AG04450 (cell line): ENCODE data around the gene SLC6A17. TPM values are rescaled to one million over a fixed set of nuclear protein-coding genes. Genes with fewer than 3 reads are reported as not detected.

Source experiments
- CTCF ChIA-PET: fragments of 300-600, 350-600 bp; formaldehyde crosslinking; extraction: SDS; loops from one replicate; lab custom pipeline; 2022; ENCODE audit warnings: antibody characterized with exemption, inconsistent platforms; lab: Charles Lee
- POLR2A ChIA-PET: fragments of 350-600 bp; formaldehyde crosslinking; extraction: SDS; loops from one replicate; lab custom pipeline; 2021; ENCODE audit warnings: antibody characterized with exemption, inconsistent platforms; lab: Yijun Ruan, JAX
- DNase-seq: peaks from one replicate; pipeline ENCODE4 v3.0.0-alpha.2; 2011; ENCODE audit warnings: low read depth, low spot score
- H3K27ac ChIP-seq: one replicate; pipeline ENCODE4 v1.5.1; 2012; ENCODE audit warnings: low read depth, low read length, control low read depth
- H3K27me3 ChIP-seq: one replicate; pipeline ENCODE4 v1.6.0; 2012; ENCODE audit warnings: low read length; ENCODE audit not compliant: control insufficient read depth, insufficient read depth
- H3K4me3 ChIP-seq: 2 replicates; pipeline ENCODE4 v1.5.1; 2011; ENCODE audit warnings: mild to moderate bottlenecking, low read depth, low read length, control low read depth
- H3K9me3 ChIP-seq: 2 replicates; pipeline ENCODE4 v1.5.1; 2012; ENCODE audit warnings: low read length; ENCODE audit not compliant: control insufficient read depth, insufficient read depth
- polyA plus RNA-seq: library from polyadenylated mRNA; depleted of rRNA; stranded (reverse); fragments of >200 nt; gene quantifications from 2 replicates; pipeline ENCODE4 v1.2.3, GENCODE V29; 2011
- TF ChIP-seq, protein P1 (sequence below): IDR thresholded peaks from 2 replicates; pipeline ENCODE4 v1.5.1; 2011; ENCODE audit warnings: low read depth, low read length, control low read depth, inconsistent platforms

Gene SLC6A17
- polyA plus RNA-seq, 1 experiment, result 0.05 TPM

DNA sequence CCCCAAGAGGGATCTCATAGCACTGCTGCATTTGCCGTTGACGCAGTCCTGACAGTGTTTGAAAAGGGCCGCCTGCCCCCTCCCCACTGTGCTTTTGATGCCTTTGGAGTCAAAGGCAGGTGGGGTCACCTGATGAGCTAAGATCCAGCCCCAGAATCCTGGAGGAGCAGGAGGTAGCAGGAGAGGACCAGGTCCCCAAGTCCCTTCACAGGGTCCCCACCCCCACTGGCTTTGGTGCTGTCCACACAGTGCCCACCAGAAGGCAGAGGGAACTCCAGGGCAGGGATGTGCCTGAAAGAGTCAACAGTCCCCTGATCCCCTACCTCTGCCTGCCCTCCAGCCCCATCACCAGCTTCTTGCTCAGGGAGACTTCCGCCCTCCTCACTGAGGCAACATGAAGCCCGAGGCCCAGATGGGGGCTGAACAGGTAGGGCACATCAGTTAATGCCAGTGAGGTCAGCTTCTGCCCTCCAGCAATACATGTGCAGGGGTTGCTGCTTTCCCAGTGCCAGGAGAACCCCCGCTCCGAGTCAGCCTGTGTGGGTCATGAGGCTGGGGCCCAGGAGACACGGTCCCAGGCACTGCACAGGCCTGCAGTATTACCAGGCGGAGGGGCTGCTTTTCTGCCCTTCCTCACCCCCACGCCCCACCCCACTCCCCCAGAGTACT is 51.0 kb downstream of the SLC6A17 start:
- ChIA-PET POLR2A (interaction anchor here (1.2 kb wide), 1 partner anchor 111 kb away, joined by 3 read pairs; no protein-coding TSS in a partner anchor), CTCF (interaction anchor here (1.3 to 17.9 kb wide), 10 partner anchors 8 to 295 kb away, joined by 3 to 1035 read pairs (median 12); no protein-coding TSS in a partner anchor)
- Histone ChIP-seq H3K27me3 (peaks cover 3% of the 10 kb centered on the region), H3K9me3 (no peaks in the 10 kb centered on the region), H3K4me3 (no peak overlapping the region), H3K27ac (no peak overlapping the region)
- no peak for DNase-seq
- TF ChIP-seq, protein P1, sequence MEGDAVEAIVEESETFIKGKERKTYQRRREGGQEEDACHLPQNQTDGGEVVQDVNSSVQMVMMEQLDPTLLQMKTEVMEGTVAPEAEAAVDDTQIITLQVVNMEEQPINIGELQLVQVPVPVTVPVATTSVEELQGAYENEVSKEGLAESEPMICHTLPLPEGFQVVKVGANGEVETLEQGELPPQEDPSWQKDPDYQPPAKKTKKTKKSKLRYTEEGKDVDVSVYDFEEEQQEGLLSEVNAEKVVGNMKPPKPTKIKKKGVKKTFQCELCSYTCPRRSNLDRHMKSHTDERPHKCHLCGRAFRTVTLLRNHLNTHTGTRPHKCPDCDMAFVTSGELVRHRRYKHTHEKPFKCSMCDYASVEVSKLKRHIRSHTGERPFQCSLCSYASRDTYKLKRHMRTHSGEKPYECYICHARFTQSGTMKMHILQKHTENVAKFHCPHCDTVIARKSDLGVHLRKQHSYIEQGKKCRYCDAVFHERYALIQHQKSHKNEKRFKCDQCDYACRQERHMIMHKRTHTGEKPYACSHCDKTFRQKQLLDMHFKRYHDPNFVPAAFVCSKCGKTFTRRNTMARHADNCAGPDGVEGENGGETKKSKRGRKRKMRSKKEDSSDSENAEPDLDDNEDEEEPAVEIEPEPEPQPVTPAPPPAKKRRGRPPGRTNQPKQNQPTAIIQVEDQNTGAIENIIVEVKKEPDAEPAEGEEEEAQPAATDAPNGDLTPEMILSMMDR, result no peak

DNA sequence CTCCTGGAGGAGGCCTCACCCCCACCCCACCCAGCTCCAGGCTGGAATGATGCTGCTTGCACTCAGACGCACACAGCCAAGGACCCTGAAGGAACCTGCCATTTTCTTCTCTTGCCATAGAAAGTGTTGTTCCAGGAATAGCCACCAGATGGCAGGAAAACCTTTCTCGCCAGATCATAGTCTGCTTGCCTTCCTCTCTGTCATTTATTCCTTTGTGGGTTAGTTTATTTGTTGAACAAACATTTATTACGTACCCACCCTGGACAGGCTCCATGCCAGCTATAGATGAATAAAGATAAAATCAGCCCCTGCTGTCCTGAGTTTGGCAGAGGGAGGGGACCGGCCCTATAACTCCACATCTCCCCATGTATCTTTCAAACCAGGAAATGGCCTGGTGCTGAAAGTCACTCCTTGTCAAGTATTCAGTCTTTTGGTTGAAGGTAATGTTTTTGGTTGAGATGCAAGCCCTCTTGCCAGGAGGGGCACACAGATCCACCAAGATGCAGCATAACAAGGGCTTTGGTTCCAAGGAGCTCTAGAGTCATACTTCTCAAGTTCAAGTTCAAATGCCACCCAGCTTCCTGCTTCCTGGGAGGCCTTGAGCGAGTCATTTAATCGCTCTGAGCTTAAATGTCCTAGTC is 52.8 kb downstream of the SLC6A17 start:
- Histone ChIP-seq H3K4me3 (no peak overlapping the region), H3K27ac (no peak overlapping the region), H3K27me3 (peaks cover 3% of the 10 kb centered on the region), H3K9me3 (no peaks in the 10 kb centered on the region)
- ChIA-PET POLR2A (interaction anchor here (0.5 to 1.0 kb wide), 2 partner anchors 112 to 136 kb away, joined by 3 to 6 read pairs; partner anchors contain the start of gene RBM15), CTCF (interaction anchor here (0.6 to 17.9 kb wide), 32 partner anchors 9 to 299 kb away, joined by 3 to 1035 read pairs (median 6); partner anchors contain the start of gene RBM15)
- TF ChIP-seq, protein P1, result peak; percentile 90
- peak; percentile 38 for DNase-seq

DNA sequence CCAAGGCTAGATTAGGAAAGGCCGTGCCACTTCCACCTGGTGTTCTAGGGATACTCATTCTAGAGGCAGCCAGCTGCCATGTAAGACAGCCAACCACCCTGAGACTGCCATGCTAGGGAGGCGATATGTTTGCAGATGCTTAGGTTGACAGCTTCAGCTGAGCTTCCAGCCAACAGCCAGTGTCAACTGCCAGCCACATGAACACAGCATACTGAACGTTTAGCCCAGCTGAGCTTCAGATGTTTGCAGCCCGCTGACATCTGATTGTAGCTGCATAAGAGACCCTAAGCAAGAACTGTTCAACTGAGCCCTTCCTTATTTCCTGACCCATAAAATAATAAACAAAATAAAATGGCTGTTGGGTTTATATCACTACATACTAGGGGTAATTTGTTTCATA is 54.9 kb downstream of the SLC6A17 start:
- no peak overlapping the region for H3K27ac ChIP-seq
- ChIA-PET CTCF (interaction anchor here (3.3 to 17.9 kb wide), 5 partner anchors 105 to 291 kb away, joined by 25 to 1035 read pairs (median 134); partner anchors contain the start of genes LAMTOR5 and RBM15), POLR2A (no interaction called here)
- no peak overlapping the region for H3K4me3 ChIP-seq
- TF ChIP-seq, protein P1, result no peak
- peaks cover 3% of the 10 kb centered on the region for H3K27me3 ChIP-seq
- DNase-seq, result no peak
- H3K9me3 ChIP-seq, result no peaks in the 10 kb centered on the region

DNA sequence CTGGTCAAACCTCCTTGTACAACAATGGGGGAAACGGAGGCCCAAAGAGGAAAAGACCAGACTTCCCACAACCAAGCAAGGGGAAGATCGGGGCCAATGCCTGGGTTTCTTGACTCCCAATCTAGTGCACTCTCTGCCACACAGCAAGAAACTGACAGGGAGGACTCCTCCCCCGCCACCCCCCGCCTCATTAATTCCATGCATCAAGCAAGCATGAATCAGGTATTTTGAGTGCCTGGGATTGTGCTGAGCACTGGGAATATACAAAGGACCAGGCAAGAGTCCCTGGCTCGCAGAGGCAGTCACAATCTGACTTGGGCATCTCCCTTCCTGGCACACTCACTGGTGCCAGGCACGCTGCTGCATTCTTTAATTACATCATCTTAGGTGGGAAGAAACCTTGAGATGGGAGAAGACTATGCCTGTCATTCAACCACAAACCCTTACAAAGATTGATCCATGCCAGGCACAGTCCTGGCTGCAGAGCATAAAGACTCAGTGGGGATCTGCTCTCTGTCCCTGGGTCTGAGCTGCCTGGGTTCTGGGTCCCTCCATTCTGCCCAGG is 55.4 kb downstream of the SLC6A17 start:
- H3K4me3 ChIP-seq, result no peak overlapping the region
- H3K27ac ChIP-seq, result no peak overlapping the region
- H3K9me3 ChIP-seq, result no peaks in the 10 kb centered on the region
- TF ChIP-seq, protein P1, result no peak
- ChIA-PET CTCF (interaction anchor here (4.3 to 17.9 kb wide), 7 partner anchors 9 to 291 kb away, joined by 57 to 1035 read pairs (median 133); partner anchors contain the start of genes LAMTOR5 and RBM15), POLR2A (no interaction called here)
- H3K27me3 ChIP-seq, result peaks cover 3% of the 10 kb centered on the region
- DNase-seq, result no peak
